ENCODE results near the gene FLT3. TPM values are rescaled to one million over a fixed set of nuclear protein-coding genes. Genes with fewer than 3 reads are reported as not detected.

Gene FLT3
- polyA plus RNA-seq, 3 donors: 2.1 to 5.3 (median 3.7) TPM

DNA sequence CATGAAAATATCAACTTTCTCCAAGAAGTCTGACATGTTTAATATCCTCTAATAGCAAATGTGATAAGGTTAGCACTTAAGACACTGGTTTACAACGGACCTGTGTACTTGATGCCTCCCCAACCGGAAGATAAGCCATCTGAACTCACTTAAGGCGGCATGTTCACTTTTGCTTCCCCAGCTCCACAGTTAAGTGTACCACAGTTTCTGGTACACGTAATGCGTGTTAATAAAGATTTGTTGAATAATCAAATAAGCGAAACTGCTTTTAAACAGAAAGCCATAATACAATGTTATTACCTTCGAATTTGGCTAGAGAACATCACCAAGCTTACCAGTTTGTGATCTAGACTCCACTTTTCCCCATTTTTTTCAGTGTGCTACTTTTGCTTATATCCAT, 36.5 kb upstream of the FLT3 start:
- peaks cover 30 to 35% of the 10 kb centered on the region in 2 donors for H3K4me1 ChIP-seq (ENCODE audit: control insufficient read depth in 1 of 2, insufficient read depth in 2 of 2, low read length in 2 of 2)
- peak in 1 of 3 donors; percentile 8 for DNase-seq
- Mint-ChIP-seq H3K36me3 (peaks cover 0 to 3% of the 10 kb centered on the region in 2 donors), H3K9me3 (no peaks in the 10 kb centered on the region), H3K4me1 (peaks cover 38% of the 10 kb centered on the region), H3K4me3 (peak overlapping the region; percentile 86 to 94), H3K27me3 (ENCODE audit: low read depth in 3 of 3) (peaks cover 0 to 1% (median 0%) of the 10 kb centered on the region in 3 donors), H3K27ac (peak overlapping the region in 5 of 7 donors; percentile 95 to 99 (median 98))
- peak overlapping the region; percentile 69 to 91 (median 86) for H3K4me3 ChIP-seq (replicated peaks in 1 of 3; ENCODE audit: low read depth in 2 of 3, low read length in 3 of 3)
- 14% methylated on average over 2 of the region's 7 CpGs for WGBS (ENCODE audit: insufficient coverage)
- peaks cover 59% of the 10 kb centered on the region for H3K79me2 ChIP-seq (ENCODE audit: insufficient read depth, low read length)
- TF ChIP-seq CTCF (IDR thresholded peaks at IDR 0.05): no peak
- peak overlapping the region in 1 of 2 donors; percentile 93 for H3K27ac ChIP-seq (ENCODE audit: low read depth in 1 of 2, low read length in 2 of 2)
- H3K27me3 ChIP-seq (ENCODE audit: control insufficient read depth in 2 of 2, insufficient read depth in 2 of 2, low read length in 2 of 2): no peaks in the 10 kb centered on the region
- H4K20me1 ChIP-seq (ENCODE audit: insufficient read depth, low read length): peaks cover 28% of the 10 kb centered on the region
- peak overlapping the region; percentile 69 for H2AFZ ChIP-seq (ENCODE audit: insufficient read depth, low read depth, low read length, poor library complexity, severe bottlenecking)
- H3K9me3 ChIP-seq (replicated peaks in 1 of 2; ENCODE audit: control insufficient read depth in 1 of 2, insufficient read depth in 1 of 2, low read length in 2 of 2): no peaks in the 10 kb centered on the region
- peak overlapping the region; percentile 81 for H3K4me2 ChIP-seq (replicated peaks; ENCODE audit: extremely low read depth, low read length, poor library complexity, severe bottlenecking)
- intact Hi-C loops (cut with micrococcal nuclease): loop anchor here (5.0 to 10.0 kb wide), 2 partner anchors 90 to 102 kb away; no protein-coding TSS in a partner anchor
- H3K9ac ChIP-seq (ENCODE audit: insufficient read depth, low read length, poor library complexity, severe bottlenecking): peak overlapping the region; percentile 99
- H3K36me3 ChIP-seq (replicated peaks in 1 of 2; ENCODE audit: control insufficient read depth in 1 of 2, insufficient read depth in 2 of 2, low read length in 2 of 2): no peaks in the 10 kb centered on the region

- no peaks in the 10 kb centered on the region for H3K9me3 ChIP-seq (replicated peaks in 1 of 2; ENCODE audit: control insufficient read depth in 1 of 2, insufficient read depth in 1 of 2, low read length in 2 of 2)
- H3K27me3 ChIP-seq (ENCODE audit: control insufficient read depth in 2 of 2, insufficient read depth in 2 of 2, low read length in 2 of 2): no peaks in the 10 kb centered on the region
- H3K36me3 ChIP-seq (replicated peaks in 1 of 2; ENCODE audit: control insufficient read depth in 1 of 2, insufficient read depth in 2 of 2, low read length in 2 of 2): no peaks in the 10 kb centered on the region
- Mint-ChIP-seq H3K4me3 (no peak overlapping the region), H3K9me3 (peaks cover 0 to 3% (median 0%) of the 10 kb centered on the region in 7 donors), H3K4me1 (peaks cover 9% of the 10 kb centered on the region), H3K27ac (no peak overlapping the region), H3K27me3 (ENCODE audit: low read depth in 3 of 3) (peaks cover 0 to 2% (median 1%) of the 10 kb centered on the region in 3 donors), H3K36me3 (no peaks in the 10 kb centered on the region)
- no peak overlapping the region for H3K9ac ChIP-seq (ENCODE audit: insufficient read depth, low read length, poor library complexity, severe bottlenecking)
- no peaks in the 10 kb centered on the region for H4K20me1 ChIP-seq (ENCODE audit: insufficient read depth, low read length)
- no peak overlapping the region for H3K4me3 ChIP-seq (replicated peaks in 1 of 3; ENCODE audit: low read depth in 2 of 3, low read length in 3 of 3)
- WGBS (ENCODE audit: insufficient coverage): 98% methylated on average over 6 of the region's 11 CpGs
- H3K4me2 ChIP-seq (replicated peaks; ENCODE audit: extremely low read depth, low read length, poor library complexity, severe bottlenecking): no peak overlapping the region
- no peak for TF ChIP-seq CTCF (IDR thresholded peaks at IDR 0.05)
- intact Hi-C loops (cut with micrococcal nuclease): loop anchor here in 1 of 2 donors (10.0 kb wide), 1 partner anchor 97 kb away; no protein-coding TSS in a partner anchor
- H3K4me1 ChIP-seq (ENCODE audit: control insufficient read depth in 1 of 2, insufficient read depth in 2 of 2, low read length in 2 of 2): peaks cover under 1 to 2% of the 10 kb centered on the region in 2 donors
- no peak overlapping the region for H3K27ac ChIP-seq (ENCODE audit: low read depth in 1 of 2, low read length in 2 of 2)
- no peak for DNase-seq
- peaks cover 8% of the 10 kb centered on the region for H3K79me2 ChIP-seq (ENCODE audit: insufficient read depth, low read length)
- H2AFZ ChIP-seq (ENCODE audit: insufficient read depth, low read depth, low read length, poor library complexity, severe bottlenecking): no peak overlapping the region
These were observed 31.3 kb upstream of the FLT3 start for GRCh38 chr13:28131646-28132045.
